OCI-LY1 (cell line): ENCODE data around the gene SLC17A9.

ENCODE experiments used
- H2AFZ ChIP-seq: fragments of 200-600 bp; sonication (generic), shearing (Covaris generic); 2 replicates; pipeline ENCODE4 v1.6.0; 2014; ENCODE audit warnings: antibody characterized with exemption, mild to moderate bottlenecking, low read length
- H3F3A ChIP-seq: fragments of 200-600 bp; sonication (generic), shearing (Covaris generic); 2 replicates; pipeline ENCODE4 v1.6.0; 2014; ENCODE audit warnings: mild to moderate bottlenecking, antibody characterized with exemption, low read length, moderate library complexity; ENCODE audit not compliant: insufficient read depth
- H3K27ac ChIP-seq: fragments of 200-600 bp; sonication (generic); 2 replicates; pipeline ENCODE4 v1.5.1; 2014; ENCODE audit warnings: low read length, mixed run types, mild to moderate bottlenecking, low read depth; ENCODE audit not compliant: poor library complexity, severe bottlenecking
- H3K27me3 ChIP-seq: fragments of 200-600 bp; sonication (generic); 2 replicates; pipeline ENCODE4 v1.6.0; 2014; ENCODE audit warnings: antibody characterized with exemption, mild to moderate bottlenecking, low read length, moderate library complexity; ENCODE audit not compliant: insufficient read depth
- H3K36me3 ChIP-seq: fragments of 200-600 bp; sonication (generic); 2 replicates; pipeline ENCODE4 v1.6.1; 2014; ENCODE audit warnings: mild to moderate bottlenecking, antibody characterized with exemption, low read length, moderate library complexity, mixed read lengths; ENCODE audit not compliant: insufficient read depth
- H3K4me1 ChIP-seq: fragments of 200-600 bp; sonication (generic); 2 replicates; pipeline ENCODE4 v1.5.1; 2014; ENCODE audit warnings: mild to moderate bottlenecking, low read length, moderate library complexity; ENCODE audit not compliant: insufficient read depth, severe bottlenecking
- H3K4me2 ChIP-seq: fragments of 200-600 bp; sonication (generic), shearing (Covaris generic); 2 replicates; pipeline ENCODE4 v1.6.1; 2014; ENCODE audit warnings: low read length
- H3K4me3 ChIP-seq: fragments of 200-600 bp; sonication (generic); 2 replicates; pipeline ENCODE4 v1.5.1; 2014; ENCODE audit warnings: low read length, low read depth, mild to moderate bottlenecking, mixed read lengths; ENCODE audit not compliant: poor library complexity, severe bottlenecking
- H3K79me2 ChIP-seq: fragments of 200-600 bp; shearing (Covaris generic); 2 replicates; pipeline ENCODE4 v1.6.1; 2016; ENCODE audit warnings: mixed run types, low read length, mixed read lengths; ENCODE audit not compliant: insufficient read depth
- H3K9ac ChIP-seq: fragments of 200-600 bp; sonication (generic), shearing (Covaris generic); 2 replicates; pipeline ENCODE4 v1.6.1; 2014; ENCODE audit warnings: mild to moderate bottlenecking, low read length, mixed read lengths
- H3K9me2 ChIP-seq: fragments of 200-600 bp; sonication (generic), shearing (Covaris generic); 2 replicates; pipeline ENCODE4 v1.6.1; 2014; ENCODE audit warnings: low read depth, mild to moderate bottlenecking, low read length, mixed read lengths
- H3K9me3 ChIP-seq: fragments of 200-600 bp; shearing (Covaris generic); 2 replicates; pipeline ENCODE4 v1.6.1; 2014; ENCODE audit warnings: low read length, mixed read lengths
- H4K20me1 ChIP-seq: fragments of 200-600 bp; sonication (generic), shearing (Covaris generic); 2 replicates; pipeline ENCODE4 v1.6.0; 2016; ENCODE audit warnings: mild to moderate bottlenecking, low read length; ENCODE audit not compliant: insufficient read depth
- EZH2 ChIP-seq: fragments of 200-600 bp; sonication (generic), shearing (Covaris generic); IDR thresholded peaks from 2 replicates; pipeline ENCODE4 v1.8.0; 2017; ENCODE audit warnings: borderline replicate concordance, mixed run types, mild to moderate bottlenecking, antibody characterized with exemption, low read length, moderate library complexity, mixed read lengths
- TF ChIP-seq, protein P1 (sequence below): fragments of 200-600 bp; sonication (generic), shearing (Covaris generic); IDR thresholded peaks from 2 replicates; pipeline ENCODE4 v1.5.1; 2017; ENCODE audit warnings: mild to moderate bottlenecking, antibody characterized with exemption, low read length, moderate library complexity, mixed read lengths

The SLC17A9 gene

GRCh38 chr20:62967149-62967501 is 14.6 kb downstream of the SLC17A9 start:
- H3K27ac ChIP-seq, result no peak overlapping the region
- no peak overlapping the region for H2AFZ ChIP-seq
- no peaks in the 10 kb centered on the region for H3K27me3 ChIP-seq
- TF ChIP-seq, protein P1, sequence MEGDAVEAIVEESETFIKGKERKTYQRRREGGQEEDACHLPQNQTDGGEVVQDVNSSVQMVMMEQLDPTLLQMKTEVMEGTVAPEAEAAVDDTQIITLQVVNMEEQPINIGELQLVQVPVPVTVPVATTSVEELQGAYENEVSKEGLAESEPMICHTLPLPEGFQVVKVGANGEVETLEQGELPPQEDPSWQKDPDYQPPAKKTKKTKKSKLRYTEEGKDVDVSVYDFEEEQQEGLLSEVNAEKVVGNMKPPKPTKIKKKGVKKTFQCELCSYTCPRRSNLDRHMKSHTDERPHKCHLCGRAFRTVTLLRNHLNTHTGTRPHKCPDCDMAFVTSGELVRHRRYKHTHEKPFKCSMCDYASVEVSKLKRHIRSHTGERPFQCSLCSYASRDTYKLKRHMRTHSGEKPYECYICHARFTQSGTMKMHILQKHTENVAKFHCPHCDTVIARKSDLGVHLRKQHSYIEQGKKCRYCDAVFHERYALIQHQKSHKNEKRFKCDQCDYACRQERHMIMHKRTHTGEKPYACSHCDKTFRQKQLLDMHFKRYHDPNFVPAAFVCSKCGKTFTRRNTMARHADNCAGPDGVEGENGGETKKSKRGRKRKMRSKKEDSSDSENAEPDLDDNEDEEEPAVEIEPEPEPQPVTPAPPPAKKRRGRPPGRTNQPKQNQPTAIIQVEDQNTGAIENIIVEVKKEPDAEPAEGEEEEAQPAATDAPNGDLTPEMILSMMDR, result no peak
- no peak for TF ChIP-seq EZH2
- H3K4me2 ChIP-seq, result no peak overlapping the region
- H3K79me2 ChIP-seq, result no peaks in the 10 kb centered on the region
- no peak overlapping the region for H3K9ac ChIP-seq
- H3K4me3 ChIP-seq, result no peak overlapping the region
- H4K20me1 ChIP-seq, result no peaks in the 10 kb centered on the region
- no peaks in the 10 kb centered on the region for H3K9me3 ChIP-seq
- H3K4me1 ChIP-seq, result no peaks in the 10 kb centered on the region
- H3K9me2 ChIP-seq, result no peaks in the 10 kb centered on the region
- H3K36me3 ChIP-seq, result peaks cover 29% of the 10 kb centered on the region
- no peaks in the 10 kb centered on the region for H3F3A ChIP-seq

DNA sequence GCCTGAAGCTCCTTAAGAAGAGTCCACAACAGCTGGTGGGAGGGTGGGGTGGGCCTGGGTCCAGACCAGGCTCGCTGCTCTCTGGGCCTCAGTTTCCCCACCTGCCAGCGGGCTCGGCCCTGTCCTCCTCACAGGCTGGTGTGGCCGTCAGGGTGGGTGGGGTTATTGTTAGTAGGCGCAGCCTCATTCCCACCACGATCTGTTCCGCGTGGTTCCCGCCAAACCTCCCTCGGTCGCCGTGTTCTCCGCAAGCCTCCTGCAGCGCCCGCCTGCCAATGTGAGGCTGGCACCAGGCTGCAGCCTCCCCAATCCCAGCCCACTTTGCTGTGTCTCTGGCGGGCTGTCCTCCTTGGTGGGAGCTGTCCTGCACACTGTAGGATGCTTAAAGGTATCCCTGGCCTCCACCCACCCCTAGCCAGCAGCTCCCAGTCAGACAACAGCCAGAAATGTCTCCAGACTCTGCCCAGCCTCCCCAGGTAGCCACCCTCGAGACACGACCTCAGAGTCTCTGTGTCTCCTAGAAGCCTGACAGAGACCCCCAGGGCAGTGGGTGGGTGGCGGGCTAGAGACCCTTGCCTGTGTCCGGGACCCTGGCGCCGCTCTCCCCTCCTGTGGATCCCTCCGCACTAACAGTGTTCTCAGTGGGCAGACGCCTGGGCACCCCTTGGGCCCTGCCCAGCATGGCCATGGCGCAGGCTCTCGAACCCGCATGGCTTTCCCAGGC is 15.3 kb downstream of the SLC17A9 start:
- H3K9me3 ChIP-seq, result no peaks in the 10 kb centered on the region
- H3K9ac ChIP-seq, result no peak overlapping the region
- no peak overlapping the region for H3K27ac ChIP-seq
- no peak overlapping the region for H3K4me2 ChIP-seq
- H3K27me3 ChIP-seq, result 0 out of 2 replicates have a peak, but pooled peaks cover 2% of the 10 kb centered on the region
- no peak overlapping the region for H2AFZ ChIP-seq
- H3K9me2 ChIP-seq, result no peaks in the 10 kb centered on the region
- H3K36me3 ChIP-seq, result peaks cover 29% of the 10 kb centered on the region
- no peaks in the 10 kb centered on the region for H3K4me1 ChIP-seq
- no peaks in the 10 kb centered on the region for H3K79me2 ChIP-seq
- TF ChIP-seq, protein P1, result no peak
- no peak for TF ChIP-seq EZH2
- H3F3A ChIP-seq, result no peaks in the 10 kb centered on the region
- no peaks in the 10 kb centered on the region for H4K20me1 ChIP-seq
- no peak overlapping the region for H3K4me3 ChIP-seq

GRCh38 chr20:62968378-62969178 is 16.1 kb downstream of the SLC17A9 start:
- no peaks in the 10 kb centered on the region for H4K20me1 ChIP-seq
- TF ChIP-seq, protein P1, result no peak
- TF ChIP-seq EZH2, result no peak
- H3K9ac ChIP-seq, result no peak overlapping the region
- no peak overlapping the region for H3K4me3 ChIP-seq
- H3F3A ChIP-seq, result no peaks in the 10 kb centered on the region
- H3K27ac ChIP-seq, result no peak overlapping the region
- no peaks in the 10 kb centered on the region for H3K79me2 ChIP-seq
- H3K4me2 ChIP-seq, result no peak overlapping the region
- no peaks in the 10 kb centered on the region for H3K9me2 ChIP-seq
- no peaks in the 10 kb centered on the region for H3K4me1 ChIP-seq
- no peak overlapping the region for H2AFZ ChIP-seq
- 0 out of 2 replicates have a peak, but pooled peaks cover 9% of the 10 kb centered on the region for H3K27me3 ChIP-seq
- H3K36me3 ChIP-seq, result peaks cover 24% of the 10 kb centered on the region
- no peaks in the 10 kb centered on the region for H3K9me3 ChIP-seq
